Lower leg skin (tissue), 3 donors: ENCODE measurements around the gene PALLD.

Source experiments
- POLR2A ChIP-seq, 2 donors: fragments of 450-650 bp; IDR thresholded peaks; one replicate each; pipeline ENCODE4 v1.6.1; 2016 to 2017; ENCODE audit warnings: antibody characterized with exemption in 2 of 2, mild to moderate bottlenecking in 1 of 2, moderate library complexity in 1 of 2
- TF ChIP-seq, protein P1 (sequence below), 3 donors: fragments of 450-650 bp; IDR thresholded peaks; one replicate each; pipeline ENCODE4 v1.5.1; 2016; ENCODE audit warnings: antibody characterized with exemption in 3 of 3, mild to moderate bottlenecking in 3 of 3, moderate library complexity in 2 of 3

GRCh38 chr4:168689791-168690190 lies 192.9 kb downstream of the PALLD start:
- TF ChIP-seq, protein P1, sequence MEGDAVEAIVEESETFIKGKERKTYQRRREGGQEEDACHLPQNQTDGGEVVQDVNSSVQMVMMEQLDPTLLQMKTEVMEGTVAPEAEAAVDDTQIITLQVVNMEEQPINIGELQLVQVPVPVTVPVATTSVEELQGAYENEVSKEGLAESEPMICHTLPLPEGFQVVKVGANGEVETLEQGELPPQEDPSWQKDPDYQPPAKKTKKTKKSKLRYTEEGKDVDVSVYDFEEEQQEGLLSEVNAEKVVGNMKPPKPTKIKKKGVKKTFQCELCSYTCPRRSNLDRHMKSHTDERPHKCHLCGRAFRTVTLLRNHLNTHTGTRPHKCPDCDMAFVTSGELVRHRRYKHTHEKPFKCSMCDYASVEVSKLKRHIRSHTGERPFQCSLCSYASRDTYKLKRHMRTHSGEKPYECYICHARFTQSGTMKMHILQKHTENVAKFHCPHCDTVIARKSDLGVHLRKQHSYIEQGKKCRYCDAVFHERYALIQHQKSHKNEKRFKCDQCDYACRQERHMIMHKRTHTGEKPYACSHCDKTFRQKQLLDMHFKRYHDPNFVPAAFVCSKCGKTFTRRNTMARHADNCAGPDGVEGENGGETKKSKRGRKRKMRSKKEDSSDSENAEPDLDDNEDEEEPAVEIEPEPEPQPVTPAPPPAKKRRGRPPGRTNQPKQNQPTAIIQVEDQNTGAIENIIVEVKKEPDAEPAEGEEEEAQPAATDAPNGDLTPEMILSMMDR (IDR thresholded peaks at IDR 0.05) = no peak
- TF ChIP-seq POLR2A (IDR thresholded peaks at IDR 0.05) = no peak
